ENCODE data around the gene PPP1R13B. TPM values are rescaled to one million over a fixed set of nuclear protein-coding genes. Genes with fewer than 3 reads are reported as not detected.
"Not testable (repeated sequence)": the region's sequence is repeated elsewhere in the genome, so short reads cannot be mapped to it uniquely, and the experiment has no call there.

The PPP1R13B gene
- total RNA-seq, 1 donor from 2014 or later = 107 TPM

DNA sequence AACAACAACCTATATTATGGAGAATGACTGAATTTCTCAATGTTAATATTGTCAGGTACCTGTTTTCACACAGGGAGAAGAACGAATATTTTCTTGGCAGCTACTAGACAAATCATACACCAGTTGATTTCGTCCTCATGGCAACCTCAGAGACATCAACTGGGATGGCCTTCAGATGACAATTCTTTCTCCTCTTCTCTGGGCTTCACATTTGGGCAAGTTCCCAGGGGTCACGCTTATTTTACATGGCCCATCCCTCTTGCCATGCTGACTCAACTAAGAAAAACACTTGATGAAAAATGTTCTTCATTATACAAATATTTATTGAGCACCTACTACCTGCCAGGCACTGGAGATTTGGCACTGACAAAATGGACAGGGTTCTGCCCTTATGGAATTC is 29.0 kb downstream of the PPP1R13B start:
- peak; percentile 41 for ATAC-seq (ENCODE audit: poor library complexity)
- no peak for DNase-seq
- intact Hi-C loops (cut with DNase I) = no loop called here

GRCh38 chr14:103817595-103817994 is 29.8 kb downstream of the PPP1R13B start:
- ATAC-seq (ENCODE audit: poor library complexity) = peak; percentile 44
- intact Hi-C loops (cut with DNase I) = no loop called here

GRCh38 chr14:103816991-103817390 is 30.4 kb downstream of the PPP1R13B start:
- ATAC-seq (ENCODE audit: poor library complexity) (peak; percentile 62), DNase-seq (no peak)
- intact Hi-C loops (cut with DNase I) = no loop called here

More at GRCh38 chr14:103817595-103817994, 29.8 kb downstream of the PPP1R13B start:
- DNase-seq = no peak

GRCh38 chr14:103815253-103815652 is 32.1 kb downstream of the PPP1R13B start:
- DNase-seq (no peak), ATAC-seq (ENCODE audit: poor library complexity) (no peak)
- intact Hi-C loops (cut with DNase I) = no loop called here

GRCh38 chr14:103811189-103811588 is 36.2 kb downstream of the PPP1R13B start:
- ATAC-seq (ENCODE audit: poor library complexity) = no peak
- intact Hi-C loops (cut with DNase I) = no loop called here
- no peak for DNase-seq

- intact Hi-C loops (cut with DNase I) = loop anchor here (5.0 kb wide), 2 partner anchors 39 to 104 kb away; partner anchors contain the start of gene PPP1R13B
- ATAC-seq (ENCODE audit: poor library complexity) (peak; percentile 79), DNase-seq (peak; percentile 75)
Measured at GRCh38 chr14:103808403-103809001, 38.9 kb downstream of the PPP1R13B start.

DNA sequence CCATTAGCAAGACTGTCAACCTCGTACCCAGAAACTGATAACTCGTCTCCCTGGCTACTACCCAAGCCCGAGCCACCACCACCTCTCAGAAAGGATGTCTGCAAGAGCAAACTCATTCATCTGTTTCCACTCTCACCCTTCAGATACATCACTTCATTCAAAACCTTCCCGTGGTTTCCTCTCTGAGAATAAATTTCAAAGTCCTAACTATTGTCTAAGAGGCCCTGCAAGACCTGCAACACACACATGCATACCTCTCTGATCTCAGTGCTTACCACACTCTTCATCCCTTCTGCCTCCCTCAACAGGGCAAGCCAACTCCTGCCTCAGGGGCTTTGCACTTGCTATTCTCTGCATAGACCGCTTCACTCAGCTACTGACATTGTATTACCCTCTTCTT is 40.6 kb downstream of the PPP1R13B start:
- no peak for ATAC-seq (ENCODE audit: poor library complexity)
- no peak for DNase-seq
- intact Hi-C loops (cut with DNase I) = loop anchor here (5.0 kb wide), 2 partner anchors 40 to 105 kb away; partner anchors contain the start of gene PPP1R13B

GRCh38 chr14:103805708-103806107 is 41.7 kb downstream of the PPP1R13B start:
- intact Hi-C loops (cut with DNase I) = loop anchor here (5.0 kb wide), 2 partner anchors 42 to 107 kb away; partner anchors contain the start of gene PPP1R13B
- DNase-seq (no peak), ATAC-seq (ENCODE audit: poor library complexity) (peak; percentile 30)

DNA sequence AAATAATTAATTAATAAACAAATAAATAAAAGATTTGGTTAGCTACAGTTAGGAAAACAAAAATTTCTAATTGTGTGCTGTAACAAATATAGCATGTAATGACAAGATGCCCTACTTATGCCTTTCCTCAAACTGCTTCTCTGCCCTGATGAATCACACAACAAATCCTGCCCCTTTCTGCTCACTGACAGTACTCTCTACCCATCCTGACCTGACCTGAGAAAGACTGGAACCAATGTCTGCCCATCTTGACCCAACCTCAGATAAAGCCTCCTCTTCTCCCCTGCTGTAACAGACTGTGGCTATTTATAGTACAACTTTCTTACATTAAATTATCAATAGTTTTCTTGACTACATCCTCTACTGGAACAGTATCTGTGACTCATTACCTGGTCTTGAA is 43.7 kb downstream of the PPP1R13B start:
- DNase-seq (no peak), ATAC-seq (ENCODE audit: poor library complexity) (no peak)
- intact Hi-C loops (cut with DNase I) = no loop called here

GRCh38 chr14:103802356-103802755 is 45.0 kb downstream of the PPP1R13B start:
- intact Hi-C loops (cut with DNase I) = no loop called here
- no peak for DNase-seq
- ATAC-seq (ENCODE audit: poor library complexity) = no peak

- peak; percentile 69 for ATAC-seq (ENCODE audit: poor library complexity)
- intact Hi-C loops (cut with DNase I) = no loop called here
- DNase-seq = no peak
Measured at GRCh38 chr14:103801459-103801858, 45.9 kb downstream of the PPP1R13B start.

DNA sequence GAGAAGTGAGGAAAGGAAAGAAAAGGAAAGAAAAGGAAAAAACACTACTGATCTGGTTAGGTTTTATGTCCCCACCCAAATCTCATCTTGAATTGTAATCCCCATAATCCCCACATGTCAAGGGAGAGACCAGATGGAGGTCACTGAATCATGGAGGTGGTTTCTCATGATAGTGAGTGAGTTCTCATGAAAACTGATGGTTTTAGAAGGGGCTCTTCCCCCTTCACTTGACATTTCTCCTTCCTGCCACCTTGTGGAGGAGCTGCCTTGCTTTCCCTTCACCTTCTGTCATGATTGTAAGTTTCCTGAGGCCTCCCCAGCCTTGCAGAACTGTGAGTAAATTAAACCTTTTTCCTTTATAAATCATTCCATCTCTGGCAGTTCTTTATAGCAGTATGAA is 54.2 kb downstream of the PPP1R13B start:
- DNase-seq; ATAC-seq (ENCODE audit: poor library complexity); intact Hi-C loops (cut with DNase I): not testable (repeated sequence)

GRCh38 chr14:103788086-103788485 is 59.3 kb downstream of the PPP1R13B start:
- intact Hi-C loops (cut with DNase I) = no loop called here
- ATAC-seq (ENCODE audit: poor library complexity) (no peak), DNase-seq (no peak)

- intact Hi-C loops (cut with DNase I) = no loop called here
- ATAC-seq (ENCODE audit: poor library complexity) (no peak), DNase-seq (no peak)
Measured at GRCh38 chr14:103782376-103782775, 65.0 kb downstream of the PPP1R13B start.

GRCh38 chr14:103776319-103776718 is 71.1 kb downstream of the PPP1R13B start:
- DNase-seq; intact Hi-C loops (cut with DNase I); ATAC-seq (ENCODE audit: poor library complexity): not testable (repeated sequence)

GRCh38 chr14:103775506-103775905 is 71.9 kb downstream of the PPP1R13B start:
- ATAC-seq (ENCODE audit: poor library complexity) (peak; percentile 40), DNase-seq (no peak)
- intact Hi-C loops (cut with DNase I) = no loop called here

DNA sequence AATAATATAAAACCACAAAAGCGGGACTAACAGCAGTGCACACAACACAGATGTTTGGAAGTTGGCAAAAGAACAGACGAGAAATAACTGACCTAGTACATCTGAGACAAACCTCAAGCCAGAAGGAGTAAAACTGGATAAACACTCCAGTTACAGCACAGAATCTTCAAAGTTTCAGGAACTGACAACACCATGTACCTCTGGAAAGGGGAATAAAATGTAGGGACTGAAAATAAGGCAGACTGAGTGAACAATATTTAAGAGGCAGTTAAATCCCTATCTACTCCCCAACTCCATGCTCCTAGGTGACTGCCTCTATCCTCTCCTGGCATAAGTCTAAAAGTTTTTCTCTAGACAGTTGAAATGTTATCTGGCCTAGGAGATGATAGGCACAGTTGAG is 73.9 kb downstream of the PPP1R13B start:
- ATAC-seq (ENCODE audit: poor library complexity) (no peak), DNase-seq (no peak)
- intact Hi-C loops (cut with DNase I) = no loop called here

- ATAC-seq (ENCODE audit: poor library complexity) (no peak), DNase-seq (no peak)
- intact Hi-C loops (cut with DNase I) = no loop called here
Measured at GRCh38 chr14:103772078-103772712, 75.2 kb downstream of the PPP1R13B start.

GRCh38 chr14:103770902-103771301 is 76.5 kb downstream of the PPP1R13B start:
- no peak for DNase-seq
- intact Hi-C loops (cut with DNase I) = no loop called here
- ATAC-seq (ENCODE audit: poor library complexity) = no peak

GRCh38 chr14:103770500-103770899 is 76.9 kb downstream of the PPP1R13B start:
- no peak for ATAC-seq (ENCODE audit: poor library complexity)
- no peak for DNase-seq
- intact Hi-C loops (cut with DNase I) = no loop called here
